ENCODE results near the gene SLC4A2.

Gene SLC4A2

DNA sequence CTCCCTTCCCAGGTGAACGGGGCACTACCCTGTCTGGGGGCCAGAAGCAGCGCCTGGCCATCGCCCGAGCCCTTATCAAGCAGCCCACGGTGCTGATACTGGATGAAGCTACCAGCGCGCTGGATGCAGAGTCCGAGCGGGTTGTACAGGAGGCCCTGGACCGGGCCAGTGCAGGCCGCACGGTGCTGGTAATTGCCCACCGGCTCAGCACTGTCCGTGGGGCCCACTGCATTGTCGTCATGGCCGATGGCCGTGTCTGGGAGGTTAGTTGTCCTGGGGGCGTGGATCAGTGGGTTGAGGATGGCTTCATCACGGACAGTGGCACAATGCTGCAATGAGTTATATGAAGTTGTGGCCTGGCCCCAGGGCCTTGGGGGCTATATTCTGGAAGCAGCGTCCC, 15.4 kb upstream of the SLC4A2 start:
- no peak for DNase-seq (ENCODE audit: low read depth, low spot score)

DNA sequence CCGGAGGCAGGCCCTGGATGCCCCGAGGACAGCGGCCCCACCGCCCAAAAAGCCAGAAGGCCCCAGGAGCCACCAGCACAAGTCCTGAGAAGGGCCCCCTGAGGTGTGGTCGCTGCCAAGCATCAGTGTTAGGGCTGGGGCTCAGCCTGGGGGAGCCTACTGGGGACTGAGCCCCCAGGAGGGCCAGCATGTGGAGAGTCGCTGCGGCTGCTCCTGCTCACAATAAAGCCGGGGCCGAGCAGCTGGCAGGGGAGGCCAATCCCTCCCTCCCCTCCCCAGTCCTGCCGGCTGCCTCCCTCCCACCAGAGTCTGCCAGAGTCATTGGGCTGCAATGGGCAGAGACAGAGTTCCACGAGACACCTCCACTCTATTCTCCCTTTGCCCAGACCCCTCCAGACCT, 14.1 kb upstream of the SLC4A2 start:
- no peak for DNase-seq (ENCODE audit: low read depth, low spot score)

DNA sequence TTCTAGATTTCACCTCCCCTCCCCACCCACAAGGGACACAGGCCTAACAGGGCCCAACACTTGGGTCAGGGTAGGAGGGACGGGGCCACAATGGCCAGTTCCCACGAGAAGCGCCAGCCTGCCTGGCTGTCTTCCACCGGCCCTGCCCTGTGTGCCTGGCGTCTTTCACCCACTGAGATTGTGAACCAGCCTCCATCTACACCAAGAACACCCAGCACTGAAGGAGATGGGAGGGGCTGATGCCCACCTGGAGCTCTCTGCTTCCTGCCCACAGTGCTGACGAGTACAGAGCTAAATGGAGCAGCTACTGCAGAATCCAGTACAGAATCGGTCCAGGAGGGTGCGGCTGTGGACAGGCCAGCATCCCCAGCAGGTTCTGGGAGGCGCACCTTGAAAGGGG, 13.4 kb upstream of the SLC4A2 start:
- no peak for DNase-seq (ENCODE audit: low read depth, low spot score)

DNA sequence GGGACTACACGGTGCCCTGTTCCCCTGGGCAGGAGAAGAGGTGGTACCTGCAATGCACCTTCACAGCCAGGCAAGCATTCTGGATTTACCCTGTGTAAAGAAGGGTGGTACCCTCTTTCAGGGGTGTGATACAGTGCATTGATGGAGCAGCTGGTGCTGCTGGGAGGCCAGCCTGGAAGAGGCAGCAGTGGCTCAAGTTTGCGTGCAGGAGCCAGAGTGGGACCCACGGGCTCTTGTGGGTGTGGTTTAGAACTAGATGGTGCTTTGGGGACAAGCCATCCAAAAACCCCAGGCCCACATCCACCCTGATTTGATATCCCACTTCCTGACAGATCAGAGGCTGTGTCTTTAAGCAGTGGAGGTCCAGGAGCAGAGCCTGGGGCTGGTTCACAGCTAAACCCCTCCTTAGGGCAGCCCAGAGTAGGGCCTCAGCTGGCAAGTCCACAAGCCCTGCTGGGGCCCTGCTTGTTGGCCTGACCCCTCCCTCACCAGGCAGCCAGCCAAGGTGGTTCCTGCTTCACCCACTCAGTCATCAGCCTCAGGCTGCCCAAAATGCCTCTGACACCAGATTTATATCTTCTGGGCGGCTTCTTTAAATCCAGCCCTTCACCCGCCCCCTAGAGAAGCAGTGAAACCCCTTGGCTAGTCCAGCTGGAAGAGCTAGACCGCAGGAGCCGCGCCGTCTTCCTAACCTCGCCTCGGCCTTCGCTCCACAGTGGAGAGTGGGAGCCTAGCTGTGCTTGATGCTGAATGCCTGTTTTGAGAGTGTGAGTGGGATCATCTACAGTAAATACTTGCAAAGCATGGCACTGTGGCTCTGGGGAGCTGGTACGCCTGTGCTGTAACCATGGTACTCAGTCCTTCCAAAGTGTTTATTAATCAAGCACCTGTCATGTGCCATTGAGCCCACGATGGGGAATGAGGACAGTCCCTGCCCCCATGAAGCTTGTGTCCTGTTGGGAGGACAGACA, 12.5 kb upstream of the SLC4A2 start:
- DNase-seq (ENCODE audit: low read depth, low spot score), result no peak

DNA sequence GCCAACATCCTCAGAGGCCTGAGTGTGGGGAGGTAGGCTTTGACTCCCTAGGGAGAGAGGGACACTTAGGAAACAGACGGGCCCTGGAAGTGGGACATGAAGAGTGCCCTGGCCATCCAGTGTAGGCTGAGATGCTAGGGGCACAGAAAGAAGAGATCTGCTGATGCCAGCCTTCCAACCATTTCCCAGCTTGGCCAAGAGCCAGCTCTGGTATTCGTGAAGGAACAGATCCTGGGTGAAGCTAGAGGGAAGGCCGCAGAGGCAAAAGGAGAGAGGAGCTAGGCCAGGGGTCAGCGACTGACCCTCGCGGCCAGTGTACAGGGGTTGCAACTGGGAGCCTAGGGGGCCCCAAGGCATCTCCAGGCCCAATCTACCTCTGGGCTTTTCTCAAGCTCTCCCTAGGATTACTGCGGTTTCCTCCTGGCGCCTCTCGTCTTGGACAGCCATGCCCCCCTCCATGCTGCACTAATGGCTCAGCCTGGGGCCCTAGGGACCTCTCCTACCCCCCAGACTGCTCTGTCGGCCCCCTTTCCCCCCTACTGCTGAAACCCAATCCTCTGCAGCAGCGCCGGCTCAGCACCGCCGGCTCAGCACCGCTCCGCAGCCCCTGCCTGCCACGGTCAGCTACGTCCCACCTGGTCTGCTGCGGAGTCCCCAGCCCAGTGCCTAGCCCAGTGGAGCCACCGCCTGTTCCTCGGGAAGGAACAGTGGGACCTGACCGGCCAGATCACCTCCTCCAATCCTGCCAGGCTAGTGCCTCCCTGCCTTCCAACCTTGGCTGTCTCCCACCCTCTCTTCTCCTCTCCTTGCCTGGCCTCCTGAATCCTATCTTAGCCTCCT, 11.2 kb upstream of the SLC4A2 start, which contains the start of gene ASIC3:
Gene ASIC3 (plus strand): TSS at position 556 of the 840 bp plus-strand sequence. CDS start 355 bp downstream, outside the sequence.
- no peak for DNase-seq (ENCODE audit: low read depth, low spot score)

DNA sequence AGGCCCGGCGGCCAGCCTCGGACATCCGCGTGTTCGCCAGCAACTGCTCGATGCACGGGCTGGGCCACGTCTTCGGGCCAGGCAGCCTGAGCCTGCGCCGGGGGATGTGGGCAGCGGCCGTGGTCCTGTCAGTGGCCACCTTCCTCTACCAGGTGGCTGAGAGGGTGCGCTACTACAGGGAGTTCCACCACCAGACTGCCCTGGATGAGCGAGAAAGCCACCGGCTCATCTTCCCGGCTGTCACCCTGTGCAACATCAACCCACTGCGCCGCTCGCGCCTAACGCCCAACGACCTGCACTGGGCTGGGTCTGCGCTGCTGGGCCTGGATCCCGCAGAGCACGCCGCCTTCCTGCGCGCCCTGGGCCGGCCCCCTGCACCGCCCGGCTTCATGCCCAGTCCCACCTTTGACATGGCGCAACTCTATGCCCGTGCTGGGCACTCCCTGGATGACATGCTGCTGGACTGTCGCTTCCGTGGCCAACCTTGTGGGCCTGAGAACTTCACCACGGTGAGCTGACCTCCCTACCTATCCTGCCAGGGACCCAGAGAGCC, 10.4 kb upstream of the SLC4A2 start:
- no peak for DNase-seq (ENCODE audit: low read depth, low spot score)

DNA sequence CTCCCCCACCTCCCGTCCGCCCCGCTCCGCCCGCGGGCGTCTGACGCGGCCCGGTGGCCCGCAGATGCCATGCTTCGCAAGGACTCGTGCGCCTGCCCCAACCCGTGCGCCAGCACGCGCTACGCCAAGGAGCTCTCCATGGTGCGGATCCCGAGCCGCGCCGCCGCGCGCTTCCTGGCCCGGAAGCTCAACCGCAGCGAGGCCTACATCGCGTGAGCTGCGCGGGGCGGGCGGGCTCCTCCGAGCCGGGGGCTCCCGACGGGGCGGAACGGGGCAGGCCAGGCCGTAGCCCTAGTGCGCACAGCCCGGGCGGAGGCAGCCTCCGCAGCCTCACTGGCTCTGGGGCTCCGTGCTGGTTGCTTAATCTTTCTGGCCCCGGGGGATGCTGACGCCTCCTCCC, 8.3 kb upstream of the SLC4A2 start:
- DNase-seq (ENCODE audit: low read depth, low spot score), result no peak

DNA sequence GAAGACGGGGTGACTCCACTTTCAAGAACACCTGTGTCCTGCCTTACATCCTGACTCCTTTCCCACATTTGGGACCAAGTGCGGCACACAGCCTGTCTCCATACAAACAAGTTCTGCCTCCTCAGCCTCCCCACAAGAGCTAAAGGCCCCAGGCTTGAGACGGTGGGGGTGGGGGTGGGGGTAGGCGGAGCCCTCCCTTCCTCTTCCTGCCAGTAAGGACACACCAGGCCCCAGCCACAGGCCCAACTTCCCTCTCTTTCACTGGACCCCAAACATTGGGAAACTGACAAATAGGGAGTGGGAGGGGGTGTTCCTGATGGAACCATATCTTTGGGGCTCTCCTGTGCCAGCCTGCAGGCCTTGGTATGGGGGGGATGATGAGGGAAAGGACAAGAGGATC, 6.3 kb upstream of the SLC4A2 start:
- DNase-seq (ENCODE audit: low read depth, low spot score), result no peak

DNA sequence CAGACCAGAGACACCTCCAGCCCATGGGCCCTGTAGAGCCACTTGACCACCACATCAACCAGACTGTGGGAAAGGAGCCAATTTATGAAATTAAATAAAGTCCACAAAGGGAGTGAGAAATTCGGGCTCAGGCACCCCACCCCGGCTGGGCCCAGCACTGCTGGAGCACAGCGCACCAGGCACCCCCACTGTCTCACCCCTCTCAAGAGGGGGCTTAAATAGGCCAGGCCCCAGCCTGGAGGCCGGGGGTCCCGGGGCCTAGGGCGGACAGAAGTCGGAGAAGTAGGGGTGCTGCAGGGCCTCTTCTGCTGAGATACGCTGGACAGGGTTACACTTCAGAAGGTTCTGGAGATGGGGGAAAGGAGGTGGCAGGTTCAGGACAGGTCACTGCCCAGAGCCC, 5.6 kb upstream of the SLC4A2 start:
- DNase-seq (ENCODE audit: low read depth, low spot score), result no peak

DNA sequence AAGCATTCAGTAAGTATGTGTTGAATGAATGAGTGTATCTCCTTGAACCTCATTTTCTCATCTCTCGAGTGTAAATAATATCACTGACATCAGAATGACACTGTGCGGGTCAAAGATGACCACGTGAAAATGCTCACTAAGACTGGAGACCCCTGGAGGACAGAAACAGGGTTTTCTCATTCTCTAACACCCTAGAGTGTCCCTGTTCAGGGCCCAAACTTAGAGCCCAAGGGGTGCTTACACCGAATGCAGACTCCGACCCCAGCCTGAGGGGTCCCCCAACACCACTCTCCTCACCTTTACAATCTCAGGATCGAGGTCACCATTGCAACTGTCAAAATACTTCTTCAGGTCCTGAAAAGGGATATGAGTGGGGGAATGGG, 3.1 kb upstream of the SLC4A2 start:
- no peak for DNase-seq (ENCODE audit: low read depth, low spot score)

DNA sequence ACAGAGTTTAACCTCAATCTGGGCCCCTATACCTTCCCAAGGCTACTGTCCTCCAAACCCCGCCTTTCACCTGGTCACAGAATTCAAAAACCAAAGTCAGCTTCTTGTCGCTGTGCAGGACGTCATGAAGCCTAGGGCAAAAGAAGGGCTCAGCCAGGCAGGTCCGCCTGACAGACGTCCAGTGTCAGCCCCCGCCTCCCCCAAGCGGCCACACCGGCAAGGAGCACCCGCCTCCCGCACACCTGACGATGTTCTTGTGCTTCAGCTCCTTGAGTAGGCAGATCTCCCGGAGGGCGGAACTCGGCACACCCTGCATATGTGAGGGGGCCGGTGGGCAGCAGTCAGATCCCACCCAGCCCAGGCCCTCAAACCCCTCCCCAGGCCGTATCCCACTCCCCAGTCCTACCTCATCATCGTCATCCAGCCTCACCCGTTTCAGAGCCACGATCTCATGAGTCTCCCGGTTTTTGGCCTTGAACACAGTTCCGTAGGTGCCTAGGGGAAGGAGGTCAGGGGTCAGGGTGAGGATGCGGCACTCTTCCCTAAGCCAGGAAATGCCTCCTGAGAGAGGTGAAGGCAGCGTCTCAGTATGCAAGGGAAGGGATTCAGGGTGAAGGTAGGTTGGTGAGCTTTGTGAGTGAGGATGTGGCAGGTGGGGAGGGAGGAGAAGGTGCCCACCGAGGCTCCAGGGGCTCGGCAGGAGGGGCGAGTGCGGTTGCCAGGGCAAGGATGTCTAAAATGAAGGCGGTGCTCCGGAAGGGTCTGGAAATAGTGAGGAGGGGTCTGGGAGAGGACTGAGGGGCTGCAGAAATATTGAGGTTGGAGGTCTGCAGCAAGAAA, 2.5 kb upstream of the SLC4A2 start:
- no peak for DNase-seq (ENCODE audit: low read depth, low spot score)

DNA sequence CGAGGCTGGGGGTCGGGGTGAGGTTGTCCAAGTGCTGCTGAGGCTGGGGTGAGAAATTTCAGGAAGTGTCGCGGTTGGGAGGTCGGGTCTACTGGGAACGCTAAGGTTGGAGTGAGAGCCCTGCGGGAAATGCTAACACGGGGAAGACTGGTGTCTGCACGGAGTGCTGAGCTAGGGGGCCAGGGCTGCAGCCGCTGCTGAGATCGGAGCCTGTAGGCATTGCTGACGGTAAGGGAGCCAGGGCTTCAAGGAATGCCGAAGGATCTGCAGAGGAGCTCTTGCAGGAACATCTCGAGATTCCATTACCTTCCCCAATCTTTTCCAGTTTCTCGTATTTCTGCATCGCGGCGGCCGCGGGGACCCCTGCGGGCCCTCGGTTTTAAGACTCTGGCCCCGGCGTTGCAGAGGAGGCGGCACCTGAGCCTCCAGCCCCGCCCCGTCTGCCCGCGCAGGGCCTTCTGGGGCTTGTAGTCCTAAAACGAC, 1.8 kb upstream of the SLC4A2 start, which contains the start of gene CDK5:
Gene CDK5 (minus strand): TSS at position 392 of the 483 bp plus-strand sequence. CDS start 49 bp downstream, at position 343.
- no peak for DNase-seq (ENCODE audit: low read depth, low spot score)

DNA sequence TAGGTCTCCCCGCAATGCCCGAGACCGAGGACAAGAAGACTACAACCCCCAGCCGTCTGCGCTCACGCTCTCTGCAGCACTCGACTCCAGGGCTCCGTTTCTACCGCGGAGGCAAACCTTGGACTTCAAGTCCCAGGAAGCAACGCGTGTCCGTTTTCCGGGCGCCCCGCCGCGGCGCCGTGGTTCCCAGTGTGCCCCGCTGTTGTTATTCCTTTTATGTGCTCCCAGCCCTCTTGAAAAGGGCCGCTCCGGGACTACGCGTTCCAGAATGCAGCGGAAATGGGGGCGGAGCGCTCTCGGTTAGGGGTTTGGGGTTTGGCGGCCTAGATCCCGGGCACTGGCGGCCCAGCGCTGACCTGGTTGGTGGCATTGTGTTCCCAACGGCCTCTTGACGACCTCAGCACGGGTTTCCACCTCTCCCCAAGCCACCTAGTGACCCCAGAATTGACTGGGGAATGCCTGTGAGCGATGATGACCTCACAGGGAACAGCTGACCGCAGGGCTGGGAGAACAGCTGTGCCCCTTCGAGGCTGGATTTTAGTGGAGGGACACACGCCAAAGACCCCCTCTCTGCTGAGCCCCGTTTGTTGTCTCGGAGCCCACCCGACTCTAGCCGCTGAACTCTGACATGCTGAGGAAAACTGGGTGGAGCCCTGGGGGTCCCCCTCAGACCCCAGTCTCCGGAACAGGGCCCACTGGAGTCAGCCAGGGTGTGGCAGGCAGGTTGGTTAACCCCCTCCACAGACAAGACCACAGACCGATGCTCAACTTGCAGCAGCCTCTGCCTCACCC, 1.2 kb upstream of the SLC4A2 start:
- peak; percentile 100 for DNase-seq (ENCODE audit: low read depth, low spot score)

DNA sequence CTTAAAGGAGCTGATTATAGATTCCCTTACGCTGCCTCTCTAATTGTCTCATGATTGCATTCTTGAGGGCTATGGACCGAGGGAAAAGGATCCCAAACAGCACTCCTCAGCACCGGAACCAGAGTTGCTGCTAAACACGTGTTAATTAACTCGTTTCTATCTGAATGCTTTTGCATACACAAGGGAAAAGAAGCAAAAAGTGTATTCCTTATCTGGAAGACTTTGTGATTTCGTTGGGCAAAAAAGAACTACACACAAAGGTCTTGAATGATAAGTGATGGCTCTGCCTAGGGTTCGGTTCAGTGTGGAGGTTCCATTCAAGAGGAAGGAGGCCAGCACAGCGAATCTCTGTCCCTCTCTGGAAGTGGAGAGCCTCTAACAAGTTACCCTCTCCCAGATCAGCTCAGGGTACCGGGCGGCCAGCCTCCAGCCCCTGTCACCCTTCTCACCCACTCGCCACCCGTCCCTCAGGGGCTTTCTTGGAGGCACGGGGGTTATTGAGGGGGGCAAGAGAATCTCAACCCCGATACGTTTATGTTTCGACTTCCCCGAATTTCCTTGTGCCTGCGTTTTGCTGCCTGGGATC, 515 bp upstream of the SLC4A2 start:
- DNase-seq (ENCODE audit: low read depth, low spot score), result no peak

DNA sequence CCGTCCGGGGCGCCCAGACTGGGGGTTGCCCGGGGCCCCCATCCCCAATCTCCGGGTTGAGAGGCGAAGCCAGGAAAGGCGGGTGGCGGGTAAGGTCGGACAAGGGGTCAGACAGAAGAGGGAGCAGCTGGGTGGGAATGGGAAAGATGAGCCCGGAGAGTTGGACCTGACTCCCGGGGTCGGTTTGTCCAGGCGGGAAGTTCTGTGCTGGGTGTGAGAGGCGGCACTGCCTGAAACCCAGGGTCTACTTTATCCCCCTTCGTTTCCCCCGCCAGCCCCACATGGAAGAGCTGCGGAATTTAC, 675 bp downstream of the SLC4A2 start:
- DNase-seq (ENCODE audit: low read depth, low spot score), result no peak

DNA sequence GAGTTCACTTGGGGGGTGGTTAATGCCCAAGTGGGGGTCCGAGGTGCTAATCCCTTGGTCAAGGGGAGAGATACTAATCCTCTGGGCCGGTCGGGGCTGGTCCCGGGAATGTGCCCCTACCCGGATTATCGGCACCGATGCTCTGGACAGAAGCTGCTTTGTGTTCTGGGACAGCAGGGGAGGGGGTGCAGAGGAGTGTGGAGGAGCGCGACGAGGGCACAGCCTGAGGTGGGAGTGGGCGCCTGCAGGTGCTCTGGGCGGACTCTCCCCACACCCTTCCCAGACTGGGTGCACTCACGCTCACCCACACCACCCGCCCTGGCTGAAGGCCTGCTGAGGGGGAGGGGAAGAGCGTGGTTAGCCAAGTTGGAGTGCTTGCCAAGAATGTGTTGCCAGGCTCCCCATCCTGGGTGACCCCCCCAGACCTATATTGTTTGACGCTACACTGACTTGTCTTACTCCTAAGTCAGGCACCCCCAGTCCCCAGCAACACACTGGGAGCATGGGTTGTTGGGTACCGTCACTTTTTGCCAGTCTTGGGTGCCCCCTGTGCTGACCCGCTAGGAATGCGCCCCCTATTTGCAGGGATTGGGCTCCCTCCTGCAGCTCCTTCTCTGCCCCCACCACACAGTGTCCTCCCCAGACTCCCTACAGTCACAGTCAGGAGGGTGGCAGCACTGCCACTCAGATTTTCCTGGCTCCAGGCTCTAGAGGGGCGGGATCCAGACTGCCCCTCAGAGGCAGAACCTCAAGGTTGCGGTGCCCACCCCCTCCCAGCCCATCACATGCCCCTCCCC, 1.2 kb downstream of the SLC4A2 start:
- DNase-seq (ENCODE audit: low read depth, low spot score), result no peak

DNA sequence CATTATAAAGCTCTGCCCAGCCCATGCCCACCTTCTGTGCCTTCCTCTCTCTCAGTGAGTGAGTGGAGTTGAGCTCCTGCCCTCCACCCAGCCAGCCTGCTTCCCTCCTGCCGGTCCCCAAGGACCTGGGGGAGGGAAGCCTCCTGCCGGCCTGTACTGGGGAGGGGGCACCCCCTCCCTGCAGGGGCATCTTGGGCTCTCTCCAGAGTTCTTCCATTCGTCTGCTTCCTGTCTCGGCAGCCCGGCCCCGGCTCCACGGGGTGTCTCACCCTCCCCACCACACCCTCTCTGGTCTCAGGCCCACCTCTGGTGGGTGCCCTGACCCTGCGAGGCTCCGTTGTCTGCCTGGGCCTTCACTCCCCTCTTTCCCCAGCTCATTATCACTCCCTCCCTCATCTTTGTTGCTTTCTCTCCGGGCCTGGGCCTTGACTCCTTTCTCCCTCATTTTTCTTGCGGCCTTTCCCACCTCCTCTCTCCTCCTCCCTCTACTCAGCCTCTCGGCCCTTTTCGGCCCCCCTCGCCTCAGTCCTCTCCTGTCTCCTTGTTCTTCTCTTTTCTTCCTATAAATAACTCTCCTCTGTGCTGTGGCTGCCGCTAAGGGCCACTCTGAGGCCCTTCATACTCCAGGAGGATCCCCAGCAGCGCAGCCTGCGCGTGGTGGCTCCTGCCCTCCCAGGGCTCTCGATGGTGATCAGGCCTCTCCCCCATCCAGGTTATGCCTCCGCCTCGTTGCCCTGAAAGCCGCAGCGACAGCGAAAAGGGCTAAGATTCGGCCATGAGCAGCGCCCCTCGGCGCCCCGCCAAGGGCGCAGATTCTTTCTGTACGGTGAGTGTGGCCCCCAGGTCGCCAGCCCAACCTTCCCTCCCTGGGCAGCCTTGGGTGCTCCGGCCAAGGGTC, 2.1 kb downstream of the SLC4A2 start:
- no peak for DNase-seq (ENCODE audit: low read depth, low spot score)

DNA sequence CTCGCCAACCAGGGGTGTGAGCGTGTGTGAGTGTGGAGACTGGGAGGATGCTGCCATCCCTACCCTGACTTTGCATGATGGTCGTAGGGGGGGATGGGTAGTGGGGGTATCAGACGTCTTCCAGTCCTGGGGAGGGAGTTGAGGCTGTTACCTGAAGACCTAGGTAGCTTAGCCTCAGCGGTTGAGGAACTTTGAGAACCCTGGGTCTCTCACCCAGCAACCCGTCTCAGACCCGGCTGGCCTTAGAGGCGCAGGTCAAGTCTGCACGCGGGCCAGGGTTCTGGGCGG, 2.7 kb downstream of the SLC4A2 start:
- no peak for DNase-seq (ENCODE audit: low read depth, low spot score)

Data from iPS DF 19.7 (cell line).